Stimulated activated CD8-positive, alpha-beta memory T cell treated with anti-CD3 and anti-CD28 coated beads, Interleukin-2, amount 100 ng/mL, for 1 hour (primary cell): ENCODE results near the gene SPTY2D1.
A peak's percentile ranks its signal among the peaks of the same experiment; 100 is the strongest.
"Not testable (repeated sequence)": the region's sequence is repeated elsewhere in the genome, so short reads cannot be mapped to it uniquely, and the experiment has no call there.

Experiments used
- DNase-seq, 2 donors: peaks; one replicate each; pipeline ENCODE4 v3.0.0-alpha.2; 2020; ENCODE audit warnings: low read depth in 2 of 2

The SPTY2D1 gene, protein sequence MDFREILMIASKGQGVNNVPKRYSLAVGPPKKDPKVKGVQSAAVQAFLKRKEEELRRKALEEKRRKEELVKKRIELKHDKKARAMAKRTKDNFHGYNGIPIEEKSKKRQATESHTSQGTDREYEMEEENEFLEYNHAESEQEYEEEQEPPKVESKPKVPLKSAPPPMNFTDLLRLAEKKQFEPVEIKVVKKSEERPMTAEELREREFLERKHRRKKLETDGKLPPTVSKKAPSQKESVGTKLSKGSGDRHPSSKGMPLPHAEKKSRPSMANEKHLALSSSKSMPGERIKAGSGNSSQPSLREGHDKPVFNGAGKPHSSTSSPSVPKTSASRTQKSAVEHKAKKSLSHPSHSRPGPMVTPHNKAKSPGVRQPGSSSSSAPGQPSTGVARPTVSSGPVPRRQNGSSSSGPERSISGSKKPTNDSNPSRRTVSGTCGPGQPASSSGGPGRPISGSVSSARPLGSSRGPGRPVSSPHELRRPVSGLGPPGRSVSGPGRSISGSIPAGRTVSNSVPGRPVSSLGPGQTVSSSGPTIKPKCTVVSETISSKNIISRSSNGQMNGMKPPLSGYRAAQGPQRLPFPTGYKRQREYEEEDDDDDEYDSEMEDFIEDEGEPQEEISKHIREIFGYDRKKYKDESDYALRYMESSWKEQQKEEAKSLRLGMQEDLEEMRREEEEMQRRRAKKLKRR

DNA sequence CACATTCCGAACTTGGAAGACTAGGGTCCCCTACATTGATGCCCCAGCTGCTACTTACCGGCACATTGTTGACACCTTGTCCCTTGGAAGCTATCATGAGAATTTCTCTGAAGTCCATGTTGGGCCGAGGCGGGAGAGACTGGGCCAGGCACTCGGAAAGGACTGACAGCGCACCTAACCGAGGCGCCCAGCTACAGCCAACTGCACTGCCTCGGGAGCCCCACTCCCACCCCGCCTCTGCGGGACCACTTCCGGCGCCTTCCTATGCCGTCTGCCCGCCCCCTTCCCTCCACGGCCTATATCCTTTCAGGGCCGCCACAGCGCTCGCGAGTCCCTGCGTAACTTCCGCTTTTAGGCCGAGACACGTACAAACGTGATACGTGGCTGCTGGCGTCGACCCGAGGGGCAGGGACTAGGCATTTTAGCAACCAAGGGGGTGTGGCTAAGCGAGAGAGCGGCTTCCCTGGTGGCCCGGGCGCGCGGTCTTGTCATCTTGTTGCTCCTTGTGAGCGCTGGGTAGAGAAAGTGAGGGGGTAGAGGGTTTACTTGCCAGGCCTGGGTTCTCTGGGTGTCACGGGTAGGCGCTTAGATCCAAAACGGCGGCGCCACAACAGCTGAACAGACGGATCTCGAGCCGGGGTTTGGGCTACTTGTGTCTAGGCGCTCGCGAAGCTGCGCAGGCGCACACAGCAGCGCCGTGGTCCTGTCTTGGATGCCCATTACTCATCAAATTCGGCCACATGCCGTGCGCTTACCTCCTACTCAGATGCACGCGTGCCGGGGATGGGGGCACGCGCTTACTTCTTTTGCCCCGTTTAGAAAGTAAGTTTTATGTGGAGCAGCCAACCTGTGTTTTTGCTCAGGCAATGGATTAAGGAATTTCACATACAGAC, at the start of gene SPTY2D1:
SPTY2D1 (minus strand) TSS at position 203 of the 893 bp plus-strand sequence; CDS start at position 118, 85 bp downstream.
- DNase-seq, result peak; percentile 94 to 95

DNA sequence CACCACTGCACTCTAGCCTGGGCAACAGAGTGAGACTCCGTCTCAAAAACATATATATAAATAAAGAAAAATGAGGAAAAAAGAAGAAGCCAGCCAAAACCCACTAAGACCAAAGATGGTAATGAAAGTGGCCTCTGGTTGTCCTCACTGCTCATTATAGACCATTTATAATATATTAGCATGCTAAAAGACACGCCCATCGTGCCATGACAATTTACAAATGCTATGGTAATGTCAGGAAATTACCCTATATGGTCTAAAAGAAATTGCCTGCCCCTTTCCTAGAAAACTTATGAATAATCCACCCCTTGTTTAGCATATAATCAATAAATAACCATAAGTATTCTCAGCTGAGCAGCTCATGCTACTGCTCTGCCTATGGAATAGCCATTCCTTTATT, 48.3 kb upstream of the SPTY2D1 start:
- no peak for DNase-seq

- DNase-seq, result not testable (repeated sequence)
These were observed 47.8 kb upstream of the SPTY2D1 start for GRCh38 chr11:18681949-18682348.

DNA sequence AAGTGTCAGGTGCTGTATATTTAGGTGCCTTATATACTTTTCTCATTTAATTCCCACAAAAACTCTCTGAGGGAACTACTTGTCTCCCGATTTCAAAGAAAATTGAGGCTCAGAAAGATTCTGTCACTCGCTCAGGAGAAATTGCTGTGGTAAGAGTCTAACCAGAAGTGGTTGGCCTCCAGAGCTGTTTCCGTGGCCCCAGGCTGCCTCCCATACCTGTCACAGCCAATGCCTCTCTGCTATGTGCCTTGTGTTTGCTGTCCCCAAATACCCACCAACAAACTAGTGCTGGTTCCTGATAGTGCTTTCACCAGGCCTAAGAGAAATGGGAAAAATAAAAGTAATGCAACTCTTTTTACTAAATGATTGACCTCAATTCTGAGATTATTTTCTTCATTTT, 43.4 kb upstream of the SPTY2D1 start:
- DNase-seq, result no peak

- DNase-seq, result no peak
These were observed 42.7 kb upstream of the SPTY2D1 start for GRCh38 chr11:18676803-18677202.

DNA sequence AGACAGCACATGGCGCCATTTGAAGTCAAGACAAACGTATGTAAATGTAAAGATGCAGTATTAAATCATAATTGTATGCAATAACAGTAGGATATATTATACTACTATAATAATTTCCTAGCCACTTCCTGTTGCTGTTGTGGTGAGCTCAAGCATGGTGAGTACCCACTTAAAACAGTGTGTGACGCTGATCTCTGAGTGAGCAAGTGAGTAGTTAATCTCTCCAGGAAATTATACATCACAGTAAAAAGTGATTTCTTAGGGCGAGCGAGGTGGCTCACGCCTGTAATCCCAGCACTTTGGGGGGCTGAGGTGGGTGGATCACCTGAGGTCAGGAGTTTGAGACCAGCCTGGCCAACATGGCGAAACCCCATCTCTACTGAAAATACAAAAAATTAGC, 38.1 kb upstream of the SPTY2D1 start:
- DNase-seq, result peak; percentile 8 to 26

DNA sequence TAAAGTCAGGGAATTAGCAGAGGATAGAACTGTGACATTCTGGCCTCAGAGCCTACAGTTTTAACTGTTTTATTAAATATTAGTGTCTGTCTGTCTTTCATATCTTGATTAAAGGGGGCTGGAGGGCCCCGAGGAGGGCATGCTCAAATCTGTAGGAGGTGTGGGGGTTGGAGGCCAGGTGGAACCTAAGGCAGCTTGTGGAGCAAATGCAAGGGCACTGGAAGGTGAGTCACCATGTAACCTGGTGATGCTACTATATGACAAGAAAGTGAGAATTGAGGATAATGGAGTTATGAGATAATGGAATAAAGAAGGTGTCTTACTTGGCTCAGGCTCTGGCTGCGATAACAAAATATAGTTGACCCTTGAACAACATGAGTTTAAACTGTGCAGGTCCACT, 37.1 kb upstream of the SPTY2D1 start:
- DNase-seq, result no peak

DNA sequence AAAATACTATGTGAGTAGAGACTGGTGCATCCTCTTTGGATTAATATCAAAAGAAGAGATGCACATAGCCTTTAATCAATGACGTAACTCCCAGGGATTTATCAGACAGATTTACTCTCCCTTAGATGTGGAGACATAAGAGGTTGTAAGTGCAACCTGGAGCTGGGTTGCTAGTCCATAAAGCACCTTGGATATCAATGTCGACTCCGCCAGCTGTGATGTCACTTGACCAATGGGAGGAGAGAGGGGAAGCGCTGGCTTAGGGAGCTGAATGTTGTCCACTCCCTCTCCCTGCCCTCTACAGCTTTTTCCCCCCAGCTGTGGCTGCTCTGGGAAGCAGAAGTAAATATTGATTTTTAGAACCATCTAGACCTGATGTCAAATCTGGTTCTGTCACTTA, 35.6 kb upstream of the SPTY2D1 start:
- no peak for DNase-seq

DNA sequence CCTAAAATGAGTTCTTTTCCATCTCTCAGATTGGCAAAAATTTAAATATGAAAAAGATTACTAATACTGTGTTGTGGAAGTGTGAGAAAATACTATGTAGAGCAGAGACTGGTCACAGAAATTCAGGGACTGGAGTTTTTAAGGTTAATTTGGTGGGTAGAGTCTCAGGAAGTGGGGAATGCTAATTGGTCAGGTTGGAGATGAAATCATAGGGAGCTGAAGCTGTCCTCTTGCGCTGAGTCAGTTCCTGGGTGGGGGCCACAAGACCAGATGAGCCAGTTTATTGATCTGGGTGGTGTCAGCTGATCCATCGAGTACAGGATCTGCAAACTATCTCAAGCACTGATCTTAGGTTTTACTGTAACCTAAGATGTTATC, 35.1 kb upstream of the SPTY2D1 start:
- DNase-seq, result no peak

GRCh38 chr11:18668131-18668530, 34.0 kb upstream of the SPTY2D1 start:
- no peak for DNase-seq

- not testable (repeated sequence) for DNase-seq
These were observed 31.3 kb upstream of the SPTY2D1 start for GRCh38 chr11:18665353-18665872.

GRCh38 chr11:18657673-18658072, 23.5 kb upstream of the SPTY2D1 start:
- DNase-seq, result no peak

GRCh38 chr11:18650859-18651557, 16.9 kb upstream of the SPTY2D1 start:
- no peak for DNase-seq

GRCh38 chr11:18650353-18650752, 16.2 kb upstream of the SPTY2D1 start:
- no peak for DNase-seq

DNA sequence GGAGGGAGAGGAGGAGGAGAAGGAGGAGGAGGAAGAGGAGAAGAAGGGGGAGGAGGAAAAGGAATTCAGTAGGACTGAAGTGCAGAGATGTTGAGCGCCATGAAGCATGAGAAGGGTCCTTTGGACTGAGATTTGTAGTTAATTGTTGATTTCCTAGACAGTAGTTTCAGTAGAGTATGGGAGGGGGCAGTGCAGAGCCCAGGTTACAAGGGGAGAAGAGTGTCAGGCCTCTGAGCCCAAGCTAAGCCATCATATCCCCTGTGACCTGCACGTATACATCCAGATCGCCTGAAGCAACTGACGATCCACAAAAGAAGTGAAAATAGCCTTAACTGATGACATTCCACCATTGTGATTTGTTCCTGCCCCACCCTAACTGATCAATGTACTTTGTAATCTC, 8.9 kb upstream of the SPTY2D1 start:
- not testable (repeated sequence) for DNase-seq

DNA sequence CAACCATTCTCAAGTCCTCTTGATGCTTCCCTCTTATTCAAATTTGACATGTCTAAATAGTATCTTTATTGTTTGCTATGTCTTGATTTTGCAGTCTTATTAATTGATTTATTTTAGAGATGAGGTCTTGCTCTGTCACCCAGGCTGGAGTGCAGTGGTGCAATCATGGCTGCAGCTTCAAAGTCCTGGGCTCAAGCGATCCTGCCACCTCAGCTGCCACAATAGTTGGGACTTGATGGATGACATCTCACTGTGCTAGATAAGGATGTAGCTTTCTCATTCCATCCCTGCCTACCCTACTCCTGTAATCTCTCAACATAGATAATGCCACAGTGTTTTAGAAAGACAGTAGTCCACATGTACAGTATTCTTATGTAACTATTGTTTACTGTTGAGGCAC, 7.5 kb upstream of the SPTY2D1 start:
- no peak for DNase-seq

GRCh38 chr11:18633256-18634139, 644 bp downstream of the SPTY2D1 start:
- no peak for DNase-seq

GRCh38 chr11:18632841-18633240, 1.3 kb downstream of the SPTY2D1 start:
- no peak for DNase-seq

DNA sequence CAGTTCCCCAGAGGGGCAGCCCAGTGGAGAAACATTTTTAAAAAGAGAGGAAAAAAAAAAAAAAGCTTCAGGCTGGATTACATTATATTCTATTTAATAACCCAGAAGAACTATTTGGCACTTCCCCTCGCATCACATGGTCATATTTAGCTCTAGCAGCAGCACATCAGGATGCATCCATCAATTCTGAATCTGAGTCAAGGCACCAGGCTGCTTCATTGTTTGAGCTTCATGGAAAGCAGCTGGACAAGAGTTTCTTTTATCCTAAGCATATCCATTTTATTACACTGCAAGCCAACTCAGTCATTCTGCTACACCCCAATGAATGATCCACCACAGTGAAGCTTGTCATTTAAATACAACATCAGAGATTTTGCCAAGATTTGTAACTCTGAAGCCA, 10.0 kb downstream of the SPTY2D1 start:
- no peak for DNase-seq

DNA sequence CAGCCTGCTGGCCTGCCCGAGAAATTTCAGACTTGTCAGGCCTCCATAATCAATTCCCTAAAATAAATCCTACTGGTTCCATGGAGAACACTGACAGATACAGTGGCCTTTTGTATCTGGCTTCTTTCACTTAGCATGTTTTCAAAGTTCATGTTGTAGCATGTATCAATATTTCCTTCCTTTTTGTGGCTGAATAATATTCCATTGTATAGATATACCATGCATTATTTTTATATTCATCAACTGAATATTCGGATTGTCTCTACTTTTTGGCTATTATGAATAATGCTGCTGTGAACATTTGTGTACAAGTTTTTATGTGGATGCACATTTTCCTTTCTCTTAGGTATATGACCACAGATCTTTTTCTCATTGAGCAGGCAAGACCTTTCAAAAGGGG, 10.4 kb downstream of the SPTY2D1 start:
- no peak for DNase-seq
